HUES6 (cell line): Measurements from ENCODE around the gene BLOC1S4.
A peak's percentile ranks its signal among the peaks of the same experiment; 100 is the strongest.

ENCODE experiments used
- H3K27ac ChIP-seq: 2 replicates; pipeline ENCODE4 v1.7.0; 2013; ENCODE audit warnings: low read depth, mild to moderate bottlenecking, low read length, inconsistent platforms
- H3K27me3 ChIP-seq: 2 replicates; pipeline ENCODE4 v1.6.1; 2013; ENCODE audit warnings: low read length; ENCODE audit not compliant: control insufficient read depth, insufficient read depth
- H3K36me3 ChIP-seq: 2 replicates; pipeline ENCODE4 v1.6.1; 2013; ENCODE audit warnings: low read length; ENCODE audit not compliant: control insufficient read depth, insufficient read depth
- H3K4me1 ChIP-seq: 2 replicates; pipeline ENCODE4 v1.6.1; 2013; ENCODE audit warnings: low read length; ENCODE audit not compliant: control insufficient read depth, insufficient read depth
- H3K4me3 ChIP-seq: 2 replicates; pipeline ENCODE4 v1.5.1; 2013; ENCODE audit warnings: low read depth, low read length
- H3K9ac ChIP-seq: one replicate; pipeline ENCODE4 v1.6.1; 2013; ENCODE audit warnings: mild to moderate bottlenecking, low read length
- H3K9me3 ChIP-seq: 2 replicates; pipeline ENCODE4 v1.6.1; 2013; ENCODE audit warnings: low read depth, low read length; ENCODE audit not compliant: control insufficient read depth, insufficient read depth

Gene BLOC1S4

GRCh38 chr4:6680372-6681034 is 35.5 kb upstream of the BLOC1S4 start:
- Histone ChIP-seq H3K9me3 (no peaks in the 10 kb centered on the region), H3K4me1 (peaks cover 8% of the 10 kb centered on the region), H3K27ac (no peak overlapping the region), H3K4me3 (no peak overlapping the region), H3K36me3 (peaks cover 18% of the 10 kb centered on the region), H3K9ac (no peak overlapping the region), H3K27me3 (no peaks in the 10 kb centered on the region)

GRCh38 chr4:6681191-6681590 is 34.8 kb upstream of the BLOC1S4 start:
- Histone ChIP-seq H3K4me1 (0 out of 2 replicates have a peak, but pooled peaks cover 3% of the 10 kb centered on the region), H3K27ac (no peak overlapping the region), H3K9me3 (no peaks in the 10 kb centered on the region), H3K4me3 (no peak overlapping the region), H3K9ac (no peak overlapping the region), H3K36me3 (peaks cover 11% of the 10 kb centered on the region), H3K27me3 (no peaks in the 10 kb centered on the region)

GRCh38 chr4:6682862-6683590 is 32.9 kb upstream of the BLOC1S4 start:
- Histone ChIP-seq H3K9ac (no peak overlapping the region), H3K27ac (no peak overlapping the region), H3K4me3 (no peak overlapping the region), H3K36me3 (no peaks in the 10 kb centered on the region), H3K27me3 (no peaks in the 10 kb centered on the region), H3K4me1 (no peaks in the 10 kb centered on the region), H3K9me3 (peaks cover 12% of the 10 kb centered on the region)

- Histone ChIP-seq H3K4me3 (no peak overlapping the region), H3K9ac (no peak overlapping the region), H3K27ac (no peak overlapping the region), H3K9me3 (peaks cover 12% of the 10 kb centered on the region), H3K4me1 (peaks cover 16% of the 10 kb centered on the region), H3K27me3 (no peaks in the 10 kb centered on the region), H3K36me3 (no peaks in the 10 kb centered on the region)
Measured at GRCh38 chr4:6684656-6685055, 31.3 kb upstream of the BLOC1S4 start.

- Histone ChIP-seq H3K27me3 (no peaks in the 10 kb centered on the region), H3K36me3 (no peaks in the 10 kb centered on the region), H3K9me3 (peaks cover 12% of the 10 kb centered on the region), H3K4me3 (no peak overlapping the region), H3K4me1 (peaks cover 24% of the 10 kb centered on the region), H3K9ac (no peak overlapping the region), H3K27ac (no peak overlapping the region)
Measured at GRCh38 chr4:6686104-6686787, 29.7 kb upstream of the BLOC1S4 start.

GRCh38 chr4:6687947-6688878 is 27.8 kb upstream of the BLOC1S4 start:
- Histone ChIP-seq H3K36me3 (no peaks in the 10 kb centered on the region), H3K4me1 (peaks cover 35% of the 10 kb centered on the region), H3K4me3 (no peak overlapping the region), H3K27me3 (no peaks in the 10 kb centered on the region), H3K9ac (peak overlapping the region; percentile 87), H3K27ac (peak overlapping the region; percentile 68; the same call in 1 of the 2 replicates), H3K9me3 (peaks cover 12% of the 10 kb centered on the region)

GRCh38 chr4:6688879-6689505 is 27.0 kb upstream of the BLOC1S4 start:
- Histone ChIP-seq H3K27me3 (no peaks in the 10 kb centered on the region), H3K4me1 (peaks cover 41% of the 10 kb centered on the region), H3K27ac (peak overlapping the region; percentile 68; the same call in 1 of the 2 replicates), H3K9me3 (peaks cover 12% of the 10 kb centered on the region), H3K9ac (peak overlapping the region; percentile 87), H3K36me3 (no peaks in the 10 kb centered on the region), H3K4me3 (peak overlapping the region; percentile 36; the same call in 1 of the 2 replicates)

- Histone ChIP-seq H3K27ac (peak overlapping the region; percentile 68; the same call in 1 of the 2 replicates), H3K9ac (peak overlapping the region; percentile 87), H3K36me3 (no peaks in the 10 kb centered on the region), H3K9me3 (peaks cover 12% of the 10 kb centered on the region), H3K4me3 (peak overlapping the region; percentile 36; the same call in 1 of the 2 replicates), H3K27me3 (no peaks in the 10 kb centered on the region), H3K4me1 (peaks cover 45% of the 10 kb centered on the region)
Measured at GRCh38 chr4:6689506-6689960, 26.4 kb upstream of the BLOC1S4 start.

- H3K9ac ChIP-seq: no peak overlapping the region
- H3K4me3 ChIP-seq: no peak overlapping the region
- H3K27ac ChIP-seq: no peak overlapping the region
- no peaks in the 10 kb centered on the region for H3K27me3 ChIP-seq
- H3K36me3 ChIP-seq: no peaks in the 10 kb centered on the region
- H3K9me3 ChIP-seq: peaks cover 4% of the 10 kb centered on the region
- H3K4me1 ChIP-seq: peaks cover 55% of the 10 kb centered on the region
Measured at GRCh38 chr4:6692379-6692778, 23.6 kb upstream of the BLOC1S4 start.

- Histone ChIP-seq H3K27ac (no peak overlapping the region), H3K9me3 (peaks cover 2% of the 10 kb centered on the region), H3K4me1 (peaks cover 55% of the 10 kb centered on the region), H3K36me3 (no peaks in the 10 kb centered on the region), H3K9ac (no peak overlapping the region), H3K4me3 (no peak overlapping the region), H3K27me3 (no peaks in the 10 kb centered on the region)
Measured at GRCh38 chr4:6692806-6693205, 23.2 kb upstream of the BLOC1S4 start.
